Measurements from ENCODE around the gene HS2ST1.

- TF ChIP-seq, protein P1, sequence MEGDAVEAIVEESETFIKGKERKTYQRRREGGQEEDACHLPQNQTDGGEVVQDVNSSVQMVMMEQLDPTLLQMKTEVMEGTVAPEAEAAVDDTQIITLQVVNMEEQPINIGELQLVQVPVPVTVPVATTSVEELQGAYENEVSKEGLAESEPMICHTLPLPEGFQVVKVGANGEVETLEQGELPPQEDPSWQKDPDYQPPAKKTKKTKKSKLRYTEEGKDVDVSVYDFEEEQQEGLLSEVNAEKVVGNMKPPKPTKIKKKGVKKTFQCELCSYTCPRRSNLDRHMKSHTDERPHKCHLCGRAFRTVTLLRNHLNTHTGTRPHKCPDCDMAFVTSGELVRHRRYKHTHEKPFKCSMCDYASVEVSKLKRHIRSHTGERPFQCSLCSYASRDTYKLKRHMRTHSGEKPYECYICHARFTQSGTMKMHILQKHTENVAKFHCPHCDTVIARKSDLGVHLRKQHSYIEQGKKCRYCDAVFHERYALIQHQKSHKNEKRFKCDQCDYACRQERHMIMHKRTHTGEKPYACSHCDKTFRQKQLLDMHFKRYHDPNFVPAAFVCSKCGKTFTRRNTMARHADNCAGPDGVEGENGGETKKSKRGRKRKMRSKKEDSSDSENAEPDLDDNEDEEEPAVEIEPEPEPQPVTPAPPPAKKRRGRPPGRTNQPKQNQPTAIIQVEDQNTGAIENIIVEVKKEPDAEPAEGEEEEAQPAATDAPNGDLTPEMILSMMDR (IDR thresholded peaks at IDR 0.05): no peak
- TF ChIP-seq POLR2A (IDR thresholded peaks at IDR 0.05) (no peak), EP300 (IDR thresholded peaks at IDR 0.05) (no peak)
Measured at GRCh38 chr1:87127581-87127980, 213.1 kb downstream of the HS2ST1 start.

Measured in sigmoid colon (tissue), 4 donors.